MM.1S (cell line): ENCODE data around the gene DUOX1.

Experiments
- DNase-seq: peaks from one replicate; pipeline ENCODE4 v3.0.0-alpha.2; 2015
- H2AFZ ChIP-seq: fragments of 300-600 bp; sonication (generic); 2 replicates; pipeline ENCODE4 v1.6.0; 2016; ENCODE audit warnings: antibody characterized with exemption, low read length
- H3F3A ChIP-seq: fragments of 300-600 bp; sonication (generic); 2 replicates; pipeline ENCODE4 v1.6.1; 2016; ENCODE audit warnings: mild to moderate bottlenecking, antibody characterized with exemption, low read length, moderate library complexity, mixed read lengths; ENCODE audit not compliant: insufficient read depth
- H3K27ac ChIP-seq: fragments of 300-600 bp; sonication (generic); 2 replicates; pipeline ENCODE4 v1.5.1; 2016; ENCODE audit warnings: mild to moderate bottlenecking, low read length
- H3K27me3 ChIP-seq: fragments of 300-600 bp; sonication (generic); replicated peaks from 2 replicates; pipeline ENCODE4 v1.6.0; 2016; ENCODE audit warnings: low read length; ENCODE audit not compliant: insufficient read depth
- H3K36me3 ChIP-seq: fragments of 300-600 bp; sonication (generic); replicated peaks from 2 replicates; pipeline ENCODE4 v1.6.1; 2016; ENCODE audit warnings: mild to moderate bottlenecking, low read length, mixed read lengths; ENCODE audit not compliant: insufficient read depth
- H3K4me1 ChIP-seq: fragments of 300-600 bp; sonication (generic); 2 replicates; pipeline ENCODE4 v1.6.1; 2016; ENCODE audit warnings: low read length, mixed read lengths
- H3K4me2 ChIP-seq: fragments of 300-600 bp; sonication (generic); 2 replicates; pipeline ENCODE4 v1.6.0; 2016; ENCODE audit warnings: low read depth, low read length
- H3K4me3 ChIP-seq: fragments of 300-600 bp; sonication (generic); 2 replicates; pipeline ENCODE4 v1.5.1; 2016; ENCODE audit warnings: low read length, mixed read lengths
- H3K79me2 ChIP-seq: fragments of 300-600 bp; sonication (generic); 2 replicates; pipeline ENCODE4 v1.6.1; 2016; ENCODE audit warnings: mixed run types, low read length, mixed read lengths
- H3K9ac ChIP-seq: fragments of 300-600 bp; sonication (generic); 2 replicates; pipeline ENCODE4 v1.6.1; 2016; ENCODE audit warnings: low read length, mixed read lengths
- H3K9me2 ChIP-seq: fragments of 300-600 bp; sonication (generic); replicated peaks from 2 replicates; pipeline ENCODE4 v1.6.1; 2016; ENCODE audit warnings: mild to moderate bottlenecking, low read length, mixed read lengths; ENCODE audit not compliant: insufficient read depth
- H3K9me3 ChIP-seq: fragments of 300-600 bp; sonication (generic); replicated peaks from 2 replicates; pipeline ENCODE4 v1.6.1; 2016; ENCODE audit warnings: mild to moderate bottlenecking, low read length, mixed read lengths; ENCODE audit not compliant: insufficient read depth
- H4K20me1 ChIP-seq: fragments of 300-600 bp; sonication (generic); 2 replicates; pipeline ENCODE4 v1.6.1; 2016; ENCODE audit warnings: mild to moderate bottlenecking, low read length, moderate library complexity, mixed read lengths; ENCODE audit not compliant: insufficient read depth
- CTCF ChIP-seq: fragments of 300-600 bp; sonication (generic); IDR thresholded peaks from 2 replicates; pipeline ENCODE4 v1.5.1; 2016; ENCODE audit warnings: antibody characterized with exemption, low read length, mixed read lengths
- EZH2 ChIP-seq: fragments of 300-600 bp; sonication (generic); optimal IDR thresholded peaks from 2 replicates; pipeline ENCODE3; 2017; ENCODE audit warnings: low read depth, mild to moderate bottlenecking, antibody characterized with exemption, low read length, mixed read lengths
- EZH2phosphoT487 ChIP-seq: fragments of 300-600 bp; sonication (generic); IDR thresholded peaks from 2 replicates; pipeline ENCODE4 v1.6.1; 2018; ENCODE audit warnings: antibody characterized with exemption, low read length

DUOX1 gene

DNA sequence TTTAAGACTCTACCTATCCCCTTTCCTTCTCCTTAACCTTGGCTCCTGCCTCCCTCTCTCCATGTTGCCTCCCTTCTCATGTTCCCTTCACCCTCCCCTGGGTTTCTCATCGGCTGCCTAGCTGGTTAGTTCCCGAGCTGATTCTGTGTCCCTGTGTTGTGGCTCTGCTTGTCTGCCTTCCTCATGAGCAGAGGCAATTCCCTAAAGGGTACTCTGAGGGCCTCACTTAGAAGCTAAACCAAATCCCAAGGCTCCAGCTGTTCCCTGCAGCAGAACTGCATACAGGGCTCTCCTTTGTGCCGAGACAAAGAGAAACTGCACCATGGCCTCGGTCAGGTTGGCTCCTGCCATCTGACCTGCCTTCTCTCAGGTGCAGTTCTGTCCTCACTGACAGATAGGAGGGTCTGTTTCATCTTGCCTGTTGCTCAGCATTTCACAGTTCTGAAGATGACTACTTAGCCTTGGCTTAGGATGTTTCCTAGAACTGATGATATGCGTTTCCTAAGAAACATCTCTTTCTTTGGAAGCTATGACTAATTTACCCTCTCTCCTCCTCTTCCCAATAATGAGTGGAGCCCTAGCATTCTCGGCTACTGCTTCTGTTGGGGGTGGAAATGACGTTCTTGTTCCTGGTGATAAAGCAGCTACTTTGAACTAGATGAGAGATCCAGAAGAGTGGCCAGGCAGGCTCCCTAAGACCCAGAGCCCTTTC is 27.1 kb downstream of the DUOX1 start:
- H2AFZ ChIP-seq, result no peak overlapping the region
- no peak overlapping the region for H3K4me2 ChIP-seq
- no peaks in the 10 kb centered on the region for H3K9me3 ChIP-seq
- H3K36me3 ChIP-seq, result no peaks in the 10 kb centered on the region
- TF ChIP-seq EZH2phosphoT487 (no peak), EZH2 (no peak), CTCF (no peak)
- H3K79me2 ChIP-seq, result no peaks in the 10 kb centered on the region
- H3K4me1 ChIP-seq, result no peaks in the 10 kb centered on the region
- H3K9ac ChIP-seq, result no peak overlapping the region
- no peaks in the 10 kb centered on the region for H4K20me1 ChIP-seq
- no peaks in the 10 kb centered on the region for H3K9me2 ChIP-seq
- H3K27ac ChIP-seq, result no peak overlapping the region
- no peak for DNase-seq
- H3K4me3 ChIP-seq, result no peak overlapping the region
- H3K27me3 ChIP-seq, result no peaks in the 10 kb centered on the region
- H3F3A ChIP-seq, result no peaks in the 10 kb centered on the region

- Histone ChIP-seq H4K20me1 (no peaks in the 10 kb centered on the region), H3K4me2 (no peak overlapping the region), H3K4me3 (no peak overlapping the region), H3F3A (no peaks in the 10 kb centered on the region), H3K9me3 (no peaks in the 10 kb centered on the region), H3K27ac (no peak overlapping the region), H3K36me3 (no peaks in the 10 kb centered on the region), H3K79me2 (no peaks in the 10 kb centered on the region), H3K9ac (no peak overlapping the region), H3K9me2 (no peaks in the 10 kb centered on the region), H3K27me3 (no peaks in the 10 kb centered on the region), H2AFZ (no peak overlapping the region), H3K4me1 (no peaks in the 10 kb centered on the region)
- TF ChIP-seq CTCF (no peak), EZH2 (no peak), EZH2phosphoT487 (no peak)
- no peak for DNase-seq
These were observed 28.2 kb downstream of the DUOX1 start for GRCh38 chr15:45157974-45158373.

- Histone ChIP-seq H4K20me1 (no peaks in the 10 kb centered on the region), H3K4me3 (no peak overlapping the region), H3K27ac (no peak overlapping the region), H3K4me2 (no peak overlapping the region), H2AFZ (no peak overlapping the region), H3K36me3 (no peaks in the 10 kb centered on the region), H3K9me2 (no peaks in the 10 kb centered on the region), H3F3A (no peaks in the 10 kb centered on the region), H3K9ac (no peak overlapping the region), H3K4me1 (no peaks in the 10 kb centered on the region), H3K27me3 (no peaks in the 10 kb centered on the region), H3K9me3 (no peaks in the 10 kb centered on the region), H3K79me2 (peaks cover 3% of the 10 kb centered on the region; the same call in 1 of the 2 replicates)
- DNase-seq, result no peak
- TF ChIP-seq EZH2 (no peak), EZH2phosphoT487 (no peak), CTCF (no peak)
These were observed 31.9 kb downstream of the DUOX1 start for GRCh38 chr15:45161666-45162065.
